Measurements from ENCODE around the gene CRB3.

The CRB3 gene

DNA sequence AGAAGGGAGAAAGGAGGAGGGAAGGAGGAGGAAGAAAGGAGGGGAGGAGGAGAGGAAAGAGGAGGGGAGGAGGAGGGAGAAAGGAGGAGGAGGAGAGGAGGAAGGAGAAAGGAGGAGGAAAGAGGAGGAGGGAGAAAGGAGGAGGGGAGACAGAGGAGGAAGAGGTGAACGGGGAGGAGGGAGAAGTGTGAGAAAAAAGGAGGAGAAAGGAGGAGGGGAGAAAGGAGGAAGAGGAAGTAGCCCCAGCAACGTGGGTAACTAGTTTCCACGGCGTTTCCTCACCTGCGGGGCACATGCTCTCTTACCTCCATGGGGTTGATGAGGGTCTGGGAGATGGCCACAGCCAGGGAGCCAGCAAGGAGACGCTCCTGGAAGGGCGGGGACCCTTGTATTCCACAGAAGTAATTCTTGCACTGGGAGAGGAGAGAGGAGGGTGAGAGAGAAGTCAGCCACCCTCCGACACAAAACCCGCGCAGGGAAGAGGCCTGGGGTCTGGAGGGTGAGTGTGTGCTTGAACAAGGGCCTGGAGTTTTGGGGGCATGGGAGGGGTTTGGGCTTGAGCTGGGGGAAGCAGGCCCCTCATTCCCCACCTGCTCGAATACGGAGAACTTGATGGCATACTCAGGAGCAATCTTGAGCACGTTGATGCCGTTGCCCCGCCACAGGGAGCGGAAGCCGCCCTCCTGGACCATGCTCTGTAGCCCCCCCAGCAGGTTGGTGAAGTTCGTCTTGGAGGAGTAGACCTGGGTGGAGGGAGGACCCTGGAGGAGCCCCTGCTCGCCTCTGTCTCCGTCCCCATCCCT, 34.5 kb upstream of the CRB3 start:
- TF ChIP-seq, protein P1, sequence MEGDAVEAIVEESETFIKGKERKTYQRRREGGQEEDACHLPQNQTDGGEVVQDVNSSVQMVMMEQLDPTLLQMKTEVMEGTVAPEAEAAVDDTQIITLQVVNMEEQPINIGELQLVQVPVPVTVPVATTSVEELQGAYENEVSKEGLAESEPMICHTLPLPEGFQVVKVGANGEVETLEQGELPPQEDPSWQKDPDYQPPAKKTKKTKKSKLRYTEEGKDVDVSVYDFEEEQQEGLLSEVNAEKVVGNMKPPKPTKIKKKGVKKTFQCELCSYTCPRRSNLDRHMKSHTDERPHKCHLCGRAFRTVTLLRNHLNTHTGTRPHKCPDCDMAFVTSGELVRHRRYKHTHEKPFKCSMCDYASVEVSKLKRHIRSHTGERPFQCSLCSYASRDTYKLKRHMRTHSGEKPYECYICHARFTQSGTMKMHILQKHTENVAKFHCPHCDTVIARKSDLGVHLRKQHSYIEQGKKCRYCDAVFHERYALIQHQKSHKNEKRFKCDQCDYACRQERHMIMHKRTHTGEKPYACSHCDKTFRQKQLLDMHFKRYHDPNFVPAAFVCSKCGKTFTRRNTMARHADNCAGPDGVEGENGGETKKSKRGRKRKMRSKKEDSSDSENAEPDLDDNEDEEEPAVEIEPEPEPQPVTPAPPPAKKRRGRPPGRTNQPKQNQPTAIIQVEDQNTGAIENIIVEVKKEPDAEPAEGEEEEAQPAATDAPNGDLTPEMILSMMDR (IDR thresholded peaks at IDR 0.05; ENCODE audit: low read depth, low read length), result no peak
- H3K4me3 ChIP-seq (ENCODE audit: low read depth, low read length), result no peak overlapping the region

DNA sequence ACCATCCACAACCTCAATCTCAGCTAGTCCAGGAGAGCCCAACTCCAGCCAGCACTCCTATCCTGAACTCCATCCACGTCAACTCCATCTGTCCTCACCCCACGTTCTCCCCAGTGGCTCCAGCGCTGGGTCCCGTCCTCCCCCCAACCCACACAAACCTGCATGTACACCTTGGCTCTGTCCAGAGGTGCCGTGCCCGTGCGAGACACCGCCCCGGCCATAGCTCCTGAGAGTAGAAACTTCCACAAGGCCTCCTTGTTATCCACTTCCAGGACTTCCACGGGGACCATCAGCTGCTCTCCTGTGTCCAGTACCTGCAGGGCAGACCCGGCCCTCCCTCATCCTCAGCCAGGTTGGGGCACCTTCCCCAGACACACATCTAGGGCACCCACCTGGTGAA, 32.2 kb upstream of the CRB3 start:
- H3K4me3 ChIP-seq (ENCODE audit: low read depth, low read length), result no peak overlapping the region
- TF ChIP-seq, protein P1 (IDR thresholded peaks at IDR 0.05; ENCODE audit: low read depth, low read length), result no peak

DNA sequence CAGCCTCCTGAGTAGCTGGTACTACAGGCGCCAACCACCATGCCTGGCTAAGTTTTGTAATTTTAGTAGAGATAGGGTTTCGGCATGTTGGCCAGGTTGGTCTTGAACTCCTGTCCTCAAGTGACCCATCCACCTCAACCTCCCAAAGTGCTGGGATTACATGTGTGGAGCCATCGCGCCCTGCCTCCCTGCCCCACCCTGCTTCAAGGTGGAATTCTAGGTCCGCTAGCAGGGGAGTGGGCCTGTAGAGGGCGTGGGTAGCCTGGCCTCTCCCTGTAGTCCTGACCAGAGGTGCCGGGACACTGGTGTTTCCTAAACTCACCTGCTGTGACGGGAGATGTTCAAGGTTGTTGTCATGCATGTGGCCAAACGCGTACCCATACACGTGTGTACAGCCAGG, 30.9 kb upstream of the CRB3 start:
- H3K4me3 ChIP-seq (ENCODE audit: low read depth, low read length), result no peak overlapping the region
- TF ChIP-seq, protein P1 (IDR thresholded peaks at IDR 0.05; ENCODE audit: low read depth, low read length), result no peak

DNA sequence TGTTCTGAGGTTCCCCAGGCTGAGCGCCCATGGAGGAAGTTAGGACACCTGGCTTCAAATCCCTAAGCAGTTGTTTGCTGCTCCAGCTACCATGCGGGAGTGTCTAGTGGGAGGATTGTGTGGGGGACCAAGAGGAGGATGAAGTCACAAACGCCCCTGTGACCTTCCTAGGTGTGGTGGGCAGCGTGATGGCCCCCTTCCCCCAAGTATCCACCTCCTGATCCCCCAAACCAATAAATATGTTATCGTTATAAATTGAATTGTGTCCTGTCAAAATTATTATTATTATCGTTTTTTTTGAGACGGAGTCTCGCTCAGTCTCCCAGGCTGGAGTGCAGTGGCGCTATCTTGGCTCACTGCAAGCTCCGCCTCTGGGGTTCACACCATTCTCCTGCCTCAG, 30.4 kb upstream of the CRB3 start, which contains the start of gene SLC25A41:
Gene SLC25A41 (minus strand): TSS at position 101 of the 400 bp plus-strand sequence. CDS start 70 bp downstream, at position 31.
- no peak within 1 kb of the TSS for H3K4me3 ChIP-seq (ENCODE audit: low read depth, low read length)
- TF ChIP-seq, protein P1 (IDR thresholded peaks at IDR 0.05; ENCODE audit: low read depth, low read length), result no peak

DNA sequence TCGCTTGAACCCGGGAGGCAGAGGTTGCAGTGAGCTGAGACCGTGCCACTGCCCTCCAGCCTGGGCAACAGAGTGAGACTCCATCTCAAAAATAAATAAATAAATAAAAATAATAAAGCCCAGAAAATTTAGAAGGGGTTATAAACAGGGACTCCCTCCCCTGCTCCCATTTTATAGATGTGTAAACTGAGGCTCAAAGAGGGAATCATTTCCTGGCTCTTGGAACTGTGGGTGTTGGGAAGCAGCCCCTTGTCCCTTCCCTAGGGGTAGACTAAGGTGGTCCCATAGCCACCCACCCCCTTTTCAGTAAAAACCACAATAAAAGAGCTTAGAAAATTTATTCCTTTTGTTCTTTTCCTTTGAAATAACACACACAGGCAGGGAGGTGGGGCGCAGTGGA, 24.3 kb upstream of the CRB3 start:
- H3K4me3 ChIP-seq (ENCODE audit: low read depth, low read length), result no peak overlapping the region
- TF ChIP-seq, protein P1 (IDR thresholded peaks at IDR 0.05; ENCODE audit: low read depth, low read length), result no peak

DNA sequence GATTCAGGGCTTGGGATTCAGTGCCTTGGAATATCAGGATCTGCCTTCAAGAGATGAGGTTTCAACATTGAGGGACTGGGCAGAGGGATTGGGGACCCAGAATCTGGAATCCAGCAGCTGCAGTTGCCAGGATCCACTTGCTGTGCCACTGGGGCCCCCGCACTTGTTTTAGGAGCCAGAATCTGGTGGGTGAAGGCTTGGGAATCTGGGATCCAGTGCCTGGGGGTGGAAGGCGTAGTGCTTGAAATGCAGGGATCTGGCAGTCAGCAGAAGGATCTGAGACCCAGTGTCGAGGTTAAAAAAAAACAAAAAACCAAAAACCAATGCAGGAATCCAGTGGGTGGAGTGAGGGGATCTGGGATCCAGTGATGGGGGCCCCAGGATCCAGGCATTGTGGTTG, 23.2 kb upstream of the CRB3 start:
- H3K4me3 ChIP-seq (ENCODE audit: low read depth, low read length), result no peak overlapping the region
- TF ChIP-seq, protein P1 (IDR thresholded peaks at IDR 0.05; ENCODE audit: low read depth, low read length), result no peak

DNA sequence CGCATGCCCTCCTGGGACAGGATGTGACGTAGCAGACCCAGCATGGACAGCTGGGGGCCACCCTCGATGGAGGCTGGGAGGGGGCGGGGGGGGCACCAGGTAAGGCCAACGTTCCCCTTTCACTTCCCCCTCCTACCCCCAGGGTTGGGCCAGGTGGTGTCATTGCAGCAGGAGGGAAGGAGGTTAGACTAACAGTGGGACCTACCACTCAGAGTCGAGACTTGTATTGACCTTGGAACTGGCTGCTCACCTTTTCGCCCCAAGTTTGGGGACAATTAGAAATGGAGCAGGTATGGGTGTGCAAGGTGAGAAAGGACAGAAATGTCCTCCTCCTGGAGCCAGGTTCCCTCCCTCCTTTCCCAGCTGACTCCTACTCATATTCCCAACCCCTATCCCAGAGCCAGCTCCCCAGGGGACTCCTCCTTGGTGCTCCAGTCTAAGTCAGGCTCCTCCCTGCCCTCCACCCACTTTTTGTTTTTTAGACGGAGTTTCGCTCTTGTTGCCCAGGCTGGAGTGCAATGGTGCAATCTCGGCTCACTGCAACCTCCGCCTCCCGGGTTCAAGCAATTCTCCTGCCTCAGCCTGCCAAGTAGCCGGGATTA, 21.9 kb upstream of the CRB3 start:
- TF ChIP-seq, protein P1 (IDR thresholded peaks at IDR 0.05; ENCODE audit: low read depth, low read length), result no peak
- H3K4me3 ChIP-seq (ENCODE audit: low read depth, low read length), result no peak overlapping the region
